K562 (cell line): ENCODE results near the gene PDE2A. TPM values are rescaled to one million over a fixed set of nuclear protein-coding genes. Genes with fewer than 3 reads are reported as not detected.

Experiments used
- ATAC-seq: fragments of 200-7000 bp; cut with Tn5 transposase; 3 replicates; pipeline ENCODE4 v1.9.1; 2020; ENCODE audit warnings: moderate library complexity
- BruUV-seq: library from RNA; stranded (reverse); fragments of 400-500 nt; replicated peaks from 2 replicates; lab custom pipeline; 2021; lab: Mats Ljungman, UMichigan
- CTCF ChIA-PET: fragments of 300-600 bp; formaldehyde crosslinking; extraction: SDS; loops from one replicate; lab custom pipeline; 2021; ENCODE audit warnings: low intra/inter-chr PET ratio; lab: Yijun Ruan, JAX
- POLR2A ChIA-PET: fragments of 300-600, 350-650 bp; sonication (Branson Sonifier 250); formaldehyde crosslinking; extraction: SDS; loops from one replicate; lab custom pipeline; 2021; ENCODE audit warnings: antibody characterized with exemption, inconsistent platforms; lab: Yijun Ruan, JAX
- DNase-seq, 4 experiments: peaks; one replicate each; pipeline versions ENCODE4 v3.0.0 to v3.0.0-alpha.2; 2011 to 2018; ENCODE audit warnings: low spot score in 3 of 4, mixed read lengths in 3 of 4; ENCODE audit errors: extremely low read depth in 1 of 4
- FAIRE-seq: peaks from 2 replicates; lab custom pipeline; 2011; peaks lifted over from hg19 to GRCh38; lab: Jason Lieb, UNC
- H2AFZ ChIP-seq: 2 replicates; pipeline ENCODE4 v1.6.0; 2011; ENCODE audit warnings: low read depth, low read length, control low read depth, inconsistent platforms
- H3K27ac ChIP-seq: fragments of 200-600 bp; 3 replicates; pipeline ENCODE4 v1.8.0; 2011; ENCODE audit warnings: low read depth, mild to moderate bottlenecking, control low read depth, inconsistent platforms, low read length, moderate library complexity, mixed read lengths; ENCODE audit errors: extremely low read depth
- H3K27me3 ChIP-seq, 2 experiments: fragments of 300-600 bp in 1 of 2; 2 replicates in 1 of 2; 3 replicates in 1 of 2; pipeline versions ENCODE4 v1.6.0 to v1.8.0; 2011; ENCODE audit warnings: inconsistent platforms in 2 of 2, low read length in 2 of 2, mild to moderate bottlenecking in 1 of 2, mixed read lengths in 1 of 2, moderate library complexity in 1 of 2; ENCODE audit not compliant: control insufficient read depth in 2 of 2, insufficient read depth in 2 of 2
- H3K36me3 ChIP-seq: fragments of 300-600 bp; 3 replicates; pipeline ENCODE4 v1.8.0; 2011; ENCODE audit warnings: mild to moderate bottlenecking, low read length, inconsistent platforms; ENCODE audit not compliant: control insufficient read depth, insufficient read depth
- H3K4me1 ChIP-seq, 2 experiments: fragments of 200-600 bp in 1 of 2; replicated peaks in 1 of 2; 2 replicates in 1 of 2; 3 replicates in 1 of 2; pipeline versions ENCODE4 v1.5.1 to v1.8.0; 2011; ENCODE audit warnings: inconsistent platforms in 2 of 2, low read length in 2 of 2, mild to moderate bottlenecking in 1 of 2, mixed read lengths in 1 of 2, moderate library complexity in 1 of 2; ENCODE audit not compliant: control insufficient read depth in 2 of 2, insufficient read depth in 2 of 2
- H3K4me2 ChIP-seq: 2 replicates; pipeline ENCODE4 v1.6.1; 2011; ENCODE audit warnings: low read length, control low read depth, inconsistent platforms, mixed read lengths; ENCODE audit not compliant: insufficient read depth
- H3K4me3 ChIP-seq: fragments of 200-600 bp; sonication (generic), shearing (Covaris generic); 2 replicates; pipeline ENCODE4 v1.5.1; 2016; ENCODE audit warnings: control low read depth, inconsistent platforms
- H3K79me2 ChIP-seq: fragments of 200-600 bp; 3 replicates; pipeline ENCODE4 v1.8.0; 2011; ENCODE audit warnings: low read length, inconsistent platforms; ENCODE audit not compliant: control insufficient read depth, insufficient read depth
- H3K9ac ChIP-seq, 2 experiments: 2 replicates each; pipeline versions ENCODE4 v1.6.0 to v1.6.1; 2011; ENCODE audit warnings: low read depth in 2 of 2, low read length in 2 of 2, control low read depth in 1 of 2, inconsistent platforms in 1 of 2, mild to moderate bottlenecking in 1 of 2, mixed read lengths in 1 of 2; ENCODE audit not compliant: insufficient read depth in 1 of 2
- H3K9me1 ChIP-seq: one replicate; pipeline ENCODE4 v1.6.0; 2011; ENCODE audit warnings: inconsistent platforms, mild to moderate bottlenecking, low read length, moderate library complexity; ENCODE audit not compliant: control insufficient read depth, insufficient read depth
- H3K9me3 ChIP-seq: replicated peaks from 2 replicates; pipeline ENCODE4 v1.5.1; 2011; ENCODE audit warnings: low read depth, low read length, inconsistent platforms; ENCODE audit not compliant: control insufficient read depth, insufficient read depth
- H4K20me1 ChIP-seq: replicated peaks from 2 replicates; pipeline ENCODE4 v1.6.1; 2011; ENCODE audit warnings: low read length, inconsistent platforms, mixed read lengths; ENCODE audit not compliant: control insufficient read depth, insufficient read depth
- C11orf30 ChIP-seq: fragments of 450-650 bp; IDR thresholded peaks from 2 replicates; pipeline ENCODE4 v1.6.1; 2016; ENCODE audit warnings: low read depth, mild to moderate bottlenecking
- E2F5 ChIP-seq: sonication (generic); formaldehyde crosslinking; IDR thresholded peaks from 2 replicates; pipeline ENCODE4 v1.8.0; 2022; ENCODE audit warnings: mild to moderate bottlenecking, missing genetic modification reagents
- HINFP ChIP-seq: fragments of 450-650 bp; conservative IDR thresholded peaks from 2 replicates; pipeline ENCODE4 v1.6.1; 2016; ENCODE audit warnings: missing genetic modification characterization, low read depth, mild to moderate bottlenecking, control low read depth, missing compliant biosample characterization
- HMG20A ChIP-seq: fragments of 450-650 bp; formaldehyde crosslinking; conservative IDR thresholded peaks from 2 replicates; pipeline ENCODE4 v1.4.0; 2020; ENCODE audit warnings: mild to moderate bottlenecking, mixed read lengths
- PHF21A ChIP-seq: fragments of 450-650 bp; IDR thresholded peaks from 2 replicates; pipeline ENCODE4 v1.6.1; 2017; ENCODE audit warnings: low read depth, borderline replicate concordance
- ZNF133 ChIP-seq: fragments of 250-450 bp; sonication (Bioruptor Pico); IDR thresholded peaks from 2 replicates; pipeline ENCODE4 v1.4.0; 2020; ENCODE audit warnings: mild to moderate bottlenecking
- ZNF282 ChIP-seq: sonication (generic); formaldehyde crosslinking; IDR thresholded peaks from 2 replicates; pipeline ENCODE4 v1.8.1; 2023; ENCODE audit warnings: missing genetic modification reagents
- ZNF79 ChIP-seq: fragments of 250-450 bp; sonication (Bioruptor Pico); IDR thresholded peaks from 2 replicates; pipeline ENCODE4 v1.4.0; 2020; ENCODE audit warnings: low read depth, mild to moderate bottlenecking, moderate library complexity
- WGBS: fragments of 100-300 bp; shearing (Covaris generic); methylation state at CpG from one replicate; pipeline ENCODE4 v1.1.6; 2016; ENCODE audit warnings: low coverage, mixed read lengths; ENCODE audit not compliant: insufficient coverage; ENCODE audit errors: missing lambda C conversion rate; 5-methylcytosine and 5-hydroxymethylcytosine counted together
- in situ Hi-C: fragments of 300-500 bp; cut with MboI; formaldehyde crosslinking; loops from 4 replicates; pipeline ENCODE4 v1.15.0; 2018; ENCODE audit warnings: inconsistent platforms, mixed read lengths
- intact Hi-C: fragments of 100-400 bp; cut with micrococcal nuclease; formaldehyde crosslinking; loops from 2 replicates; pipeline ENCODE4 v1.14.2; 2022
- polyA plus RNA-seq, 8 experiments: library from polyadenylated mRNA; depleted of rRNA in 4 of 8; stranded (reverse) in 5 of 8; unstranded in 3 of 8; fragments of >200 nt; fragmentation: Nextera tagmentation in 2 of 8; fragmentation: Illumina TruSeq in 1 of 8; extraction: Ambion mirVana in 2 of 8; extraction: Trizol in 1 of 8; gene quantifications; 2 replicates each; pipeline versions ENCODE4 v1.2.1 to v1.2.3, GENCODE V29; 2011 to 2014; ENCODE audit warnings: inconsistent platforms in 1 of 8, missing spikeins in 1 of 8
- total RNA-seq, 7 experiments: library from RNA; depleted of rRNA in 6 of 7; stranded (reverse); fragments of >200 nt in 6 of 7; fragmentation: Illumina TruSeq in 2 of 7; extraction: Trizol in 2 of 7; gene quantifications; 2 replicates each; pipeline versions ENCODE4 v1.2.1 to v1.2.3, GENCODE V29; 2011 to 2021; ENCODE audit warnings: low replicate concordance in 1 of 7
- TF ChIP-seq, protein P1 (sequence below): sonication (generic); formaldehyde crosslinking; IDR thresholded peaks from 2 replicates; pipeline ENCODE4 v1.8.0; 2022; ENCODE audit warnings: missing genetic modification reagents, mild to moderate bottlenecking, moderate library complexity, borderline replicate concordance

PDE2A gene
- total and polyA plus RNA-seq, 9 of the 15 experiments (the other 6 are each of a cell fraction or from before 2014, with no cell fraction given), result 0.07 to 15.2 (median 1.6) TPM; not detected in 1

- H3K9me3 ChIP-seq, result no peaks in the 10 kb centered on the region
- CTCF ChIA-PET, result interaction anchor here (0.7 to 1.6 kb wide), 5 partner anchors 11 to 655 kb away, joined by 3 to 7 read pairs (median 4); no protein-coding TSS in a partner anchor
- intact Hi-C loops, result loop anchor here (5.0 to 10.0 kb wide), 2 partner anchors 246 to 589 kb away; no protein-coding TSS in a partner anchor
- no peak for TF ChIP-seq ZNF282 (CRISPR knock-in tag)
- TF ChIP-seq HMG20A (CRISPR knock-in tag), result no peak
- no peak for TF ChIP-seq PHF21A
- TF ChIP-seq, protein P1, sequence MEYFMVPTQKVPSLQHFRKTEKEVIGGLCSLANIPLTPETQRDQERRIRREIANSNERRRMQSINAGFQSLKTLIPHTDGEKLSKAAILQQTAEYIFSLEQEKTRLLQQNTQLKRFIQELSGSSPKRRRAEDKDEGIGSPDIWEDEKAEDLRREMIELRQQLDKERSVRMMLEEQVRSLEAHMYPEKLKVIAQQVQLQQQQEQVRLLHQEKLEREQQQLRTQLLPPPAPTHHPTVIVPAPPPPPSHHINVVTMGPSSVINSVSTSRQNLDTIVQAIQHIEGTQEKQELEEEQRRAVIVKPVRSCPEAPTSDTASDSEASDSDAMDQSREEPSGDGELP, result no peak
- no peak for TF ChIP-seq ZNF133 (CRISPR knock-in tag)
- no peak for TF ChIP-seq E2F5 (CRISPR knock-in tag)
- TF ChIP-seq HINFP (tag), result no peak
- TF ChIP-seq C11orf30, result no peak
- TF ChIP-seq ZNF79 (CRISPR knock-in tag), result no peak
- TF ChIP-seq, all 486 proteins: peak for 0
- FAIRE-seq (no peak), ATAC-seq (no peak), DNase-seq (no peak)
- Histone ChIP-seq H3K4me2 (no peak overlapping the region), H3K9ac (no peak overlapping the region), H2AFZ (no peak overlapping the region), H3K79me2 (no peaks in the 10 kb centered on the region), H4K20me1 (peaks cover 51% of the 10 kb centered on the region), H3K4me1 (peaks cover 0 to 21% of the 10 kb centered on the region in 2 experiments; a peak in 2 of 5 replicates), H3K27me3 (peaks cover 19 to 76% of the 10 kb centered on the region in 2 experiments; a peak in 4 of 5 replicates), H3K4me3 (no peak overlapping the region), H3K27ac (no peak overlapping the region), H3K9me1 (peaks cover 3% of the 10 kb centered on the region), H3K36me3 (no peaks in the 10 kb centered on the region)
- in situ Hi-C loops, result loop anchor here (5.0 kb wide), 1 partner anchor 94 kb away; no protein-coding TSS in a partner anchor
- BruUV-seq, result no TSS peak
- POLR2A ChIA-PET, result interaction anchor here (0.6 to 1.3 kb wide), 2 partner anchors 14 to 154 kb away, joined by 3 read pairs; partner anchors contain the start of gene CLPB
- WGBS, result 4% methylated on average over 7 of the region's 7 CpGs
These were observed 85.5 kb downstream of the PDE2A start for GRCh38 chr11:72588421-72589410.
